GM23338 (cell line): ENCODE data around the gene SYNE2. TPM values are rescaled to one million over a fixed set of nuclear protein-coding genes. Genes with fewer than 3 reads are reported as not detected.

Experiments used
- ATAC-seq: fragments of 200-7000 bp; cut with Tn5 transposase; 3 replicates; pipeline ENCODE4 v1.9.1; 2020
- DNase-seq: peaks from one replicate; pipeline ENCODE4 v3.0.0-alpha.2; 2015; ENCODE audit warnings: low spot score
- H2AFZ ChIP-seq: fragments of 200-600 bp; sonication (generic); 2 replicates; pipeline ENCODE4 v1.8.0; 2016; ENCODE audit warnings: antibody characterized with exemption, mild to moderate bottlenecking, moderate library complexity
- H3F3A ChIP-seq: fragments of 200-600 bp; sonication (generic); replicated peaks from 2 replicates; pipeline ENCODE4 v1.8.0; 2017; ENCODE audit warnings: antibody characterized with exemption, mixed run types, low read depth
- H3K27ac ChIP-seq: fragments of 200-600 bp; sonication (generic); 2 replicates; pipeline ENCODE4 v1.6.1; 2016; ENCODE audit warnings: low read depth
- H3K27me3 ChIP-seq: fragments of 200-600 bp; sonication (generic); 2 replicates; pipeline ENCODE4 v1.8.0; 2016; ENCODE audit warnings: mild to moderate bottlenecking, mixed run types, moderate library complexity; ENCODE audit not compliant: insufficient read depth
- H3K36me3 ChIP-seq: fragments of 200-600 bp; sonication (generic); 2 replicates; pipeline ENCODE4 v1.8.0; 2016; ENCODE audit warnings: mild to moderate bottlenecking; ENCODE audit not compliant: insufficient read depth
- H3K4me1 ChIP-seq: fragments of 200-600 bp; sonication (generic); 2 replicates; pipeline ENCODE4 v1.8.0; 2016; ENCODE audit warnings: mild to moderate bottlenecking, moderate library complexity; ENCODE audit not compliant: insufficient read depth
- H3K4me2 ChIP-seq: fragments of 200-600 bp; sonication (generic); 2 replicates; pipeline ENCODE4 v1.7.1; 2017; ENCODE audit warnings: mixed run types
- H3K4me3 ChIP-seq: fragments of 200-600 bp; sonication (generic); 2 replicates; pipeline ENCODE4 v1.6.1; 2016; ENCODE audit warnings: mixed run types
- H3K79me2 ChIP-seq: fragments of 200-600 bp; sonication (generic); replicated peaks from 2 replicates; pipeline ENCODE4 v1.8.0; 2017; ENCODE audit warnings: mild to moderate bottlenecking; ENCODE audit not compliant: insufficient read depth
- H3K9me2 ChIP-seq: fragments of 200-600 bp; sonication (generic); 2 replicates; pipeline ENCODE4 v1.8.0; 2017; ENCODE audit not compliant: insufficient read depth
- H4K20me1 ChIP-seq: fragments of 200-600 bp; sonication (generic); replicated peaks from 2 replicates; pipeline ENCODE4 v1.8.0; 2017; ENCODE audit warnings: mild to moderate bottlenecking; ENCODE audit not compliant: insufficient read depth
- H3K27ac Mint-ChIP-seq: 2 replicates; pipeline ENCODE4 v1.8.0; 2020; ENCODE audit warnings: inconsistent platforms, mild to moderate bottlenecking, moderate library complexity, mixed read lengths
- H3K27me3 Mint-ChIP-seq: 3 replicates; pipeline ENCODE4 v1.8.0; 2022; ENCODE audit warnings: low read depth, mild to moderate bottlenecking, moderate library complexity, mixed read lengths, inconsistent platforms; ENCODE audit not compliant: insufficient read depth, poor library complexity
- H3K36me3 Mint-ChIP-seq: 3 replicates; pipeline ENCODE4 v1.8.0; 2021; ENCODE audit warnings: low read depth, mild to moderate bottlenecking, inconsistent platforms, moderate library complexity, mixed read lengths
- H3K4me1 Mint-ChIP-seq: 3 replicates; pipeline ENCODE4 v1.8.0; 2020; ENCODE audit warnings: mild to moderate bottlenecking, inconsistent platforms, mixed read lengths
- H3K4me3 Mint-ChIP-seq: 3 replicates; pipeline ENCODE4 v1.8.0; 2021; ENCODE audit warnings: moderate library complexity, mild to moderate bottlenecking, inconsistent platforms, mixed read lengths
- H3K9me3 Mint-ChIP-seq: 3 replicates; pipeline ENCODE4 v1.8.0; 2020; ENCODE audit warnings: moderate library complexity, mild to moderate bottlenecking, inconsistent platforms, mixed read lengths
- CREB1 ChIP-seq: fragments of 250-450 bp; sonication (Bioruptor Pico); IDR thresholded peaks from 2 replicates; pipeline ENCODE4 v1.5.0; 2020; ENCODE audit warnings: low read depth, mild to moderate bottlenecking, moderate library complexity
- ETS1 ChIP-seq: IDR thresholded peaks from 2 replicates; pipeline ENCODE4 v1.6.1; 2016; ENCODE audit warnings: antibody characterized with exemption
- EZH2 ChIP-seq: fragments of 200-600 bp; sonication (generic); IDR thresholded peaks from one replicate; pipeline ENCODE4 v1.8.0; 2017; ENCODE audit warnings: antibody characterized with exemption, mild to moderate bottlenecking, low read depth; ENCODE audit not compliant: unreplicated experiment
- EZH2phosphoT487 ChIP-seq: fragments of 200-600 bp; sonication (generic); IDR thresholded peaks from one replicate; pipeline ENCODE4 v1.8.1; 2018; ENCODE audit warnings: antibody characterized with exemption; ENCODE audit not compliant: unreplicated experiment
- JUNB ChIP-seq: IDR thresholded peaks from one replicate; pipeline ENCODE4 v1.6.1; 2016; ENCODE audit warnings: antibody characterized with exemption; ENCODE audit not compliant: unreplicated experiment
- NANOG ChIP-seq: IDR thresholded peaks from 2 replicates; pipeline ENCODE4 v1.6.1; 2016; ENCODE audit warnings: antibody characterized with exemption, borderline replicate concordance
- POLR2AphosphoS5 ChIP-seq: IDR thresholded peaks from 2 replicates; pipeline ENCODE4 v1.6.1; 2016; ENCODE audit warnings: antibody characterized with exemption, low read depth
- REST ChIP-seq: IDR thresholded peaks from one replicate; pipeline ENCODE4 v1.6.1; 2018; ENCODE audit warnings: antibody characterized with exemption; ENCODE audit not compliant: unreplicated experiment
- STAT1 ChIP-seq: IDR thresholded peaks from one replicate; pipeline ENCODE4 v1.6.1; 2016; ENCODE audit warnings: antibody characterized with exemption; ENCODE audit not compliant: unreplicated experiment
- ZNF114 ChIP-seq: fragments of 250-450 bp; sonication (Bioruptor Pico); IDR thresholded peaks from 2 replicates; pipeline ENCODE4 v1.5.0; 2020; ENCODE audit warnings: mild to moderate bottlenecking, moderate library complexity
- ZNF331 ChIP-seq: fragments of 250-450 bp; sonication (Bioruptor Pico); IDR thresholded peaks from 2 replicates; pipeline ENCODE4 v1.5.0; 2020; ENCODE audit warnings: low read depth, mild to moderate bottlenecking, moderate library complexity
- ZNF462 ChIP-seq: fragments of 250-450 bp; sonication (Bioruptor Pico); IDR thresholded peaks from 2 replicates; pipeline ENCODE4 v1.5.0; 2020; ENCODE audit warnings: mild to moderate bottlenecking, moderate library complexity
- polyA plus RNA-seq: library from polyadenylated mRNA; unstranded; fragments of >200 nt; fragmentation: Nextera tagmentation; extraction: Ambion mirVana; gene quantifications from 2 replicates; pipeline ENCODE4 v1.2.1, GENCODE V29; 2016
- total RNA-seq: library from RNA; depleted of rRNA; stranded (reverse); fragments of >200 nt; shearing (Covaris generic); gene quantifications from 2 replicates; pipeline ENCODE4 v1.2.3, GENCODE V29; 2014
- TF ChIP-seq, protein P1 (sequence below), 2 experiments: fragments of 200-600 bp in 1 of 2; sonication (generic) in 1 of 2; conservative IDR thresholded peaks; 2 replicates each; pipeline versions ENCODE4 v1.5.1 to v1.6.1; 2016 to 2017; ENCODE audit warnings: antibody characterized with exemption in 2 of 2, low read depth in 2 of 2, mild to moderate bottlenecking in 2 of 2, moderate library complexity in 1 of 2

SYNE2 gene
- total and polyA plus RNA-seq, 2 experiments from 2014 or later = 34.3 to 86.5 TPM

DNA sequence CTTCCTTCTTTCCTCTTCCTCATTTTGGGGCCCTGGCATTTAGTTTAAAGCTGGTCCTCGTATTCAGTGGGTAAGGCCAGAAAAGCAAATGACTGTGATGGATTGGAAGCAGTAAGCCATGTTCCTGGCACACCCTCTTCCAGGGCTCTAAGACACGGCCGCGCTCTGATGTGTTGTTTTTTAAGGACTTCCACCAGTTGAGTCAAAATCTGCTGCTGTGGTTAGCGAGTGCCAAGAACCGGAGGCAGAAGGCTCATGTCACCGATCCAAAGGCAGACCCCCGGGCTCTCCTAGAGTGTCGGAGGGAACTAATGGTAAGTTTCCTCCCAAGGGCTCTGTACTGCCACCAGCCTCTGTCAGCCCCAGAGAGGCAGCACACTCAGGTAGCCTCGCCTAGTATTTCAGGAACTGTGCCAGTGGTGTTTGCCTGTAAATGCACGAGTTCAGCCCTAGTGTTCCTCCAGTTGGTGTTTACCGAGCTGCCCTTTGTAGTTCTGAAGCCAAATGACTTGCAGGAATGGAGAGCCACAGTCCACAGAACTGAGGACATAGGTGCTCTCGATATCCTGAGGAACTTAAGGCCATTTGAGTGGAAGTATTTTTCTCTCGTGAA, 368.7 kb downstream of the SYNE2 start:
- H3K4me3 ChIP-seq = no peak overlapping the region
- H3K9me2 ChIP-seq = no peaks in the 10 kb centered on the region
- Mint-ChIP-seq H3K4me3 (no peak overlapping the region), H3K9me3 (no peaks in the 10 kb centered on the region), H3K27ac (peak overlapping the region; percentile 16; the same call in 1 of the 2 replicates), H3K27me3 (no peaks in the 10 kb centered on the region), H3K36me3 (peaks cover 67% of the 10 kb centered on the region), H3K4me1 (no peaks in the 10 kb centered on the region)
- no peak overlapping the region for H2AFZ ChIP-seq
- peaks cover 30% of the 10 kb centered on the region for H3K36me3 ChIP-seq
- H3K4me2 ChIP-seq = no peak overlapping the region
- ATAC-seq (no peak), DNase-seq (no peak)
- TF ChIP-seq ZNF462 (CRISPR knock-in tag) (no peak), STAT1 (no peak), ZNF331 (no peak), REST (no peak), EZH2phosphoT487 (no peak), EZH2 (no peak), NANOG (no peak), CREB1 (CRISPR knock-in tag) (no peak), JUNB (no peak), ZNF114 (no peak), POLR2AphosphoS5 (no peak), ETS1 (no peak)
- TF ChIP-seq, protein P1, sequence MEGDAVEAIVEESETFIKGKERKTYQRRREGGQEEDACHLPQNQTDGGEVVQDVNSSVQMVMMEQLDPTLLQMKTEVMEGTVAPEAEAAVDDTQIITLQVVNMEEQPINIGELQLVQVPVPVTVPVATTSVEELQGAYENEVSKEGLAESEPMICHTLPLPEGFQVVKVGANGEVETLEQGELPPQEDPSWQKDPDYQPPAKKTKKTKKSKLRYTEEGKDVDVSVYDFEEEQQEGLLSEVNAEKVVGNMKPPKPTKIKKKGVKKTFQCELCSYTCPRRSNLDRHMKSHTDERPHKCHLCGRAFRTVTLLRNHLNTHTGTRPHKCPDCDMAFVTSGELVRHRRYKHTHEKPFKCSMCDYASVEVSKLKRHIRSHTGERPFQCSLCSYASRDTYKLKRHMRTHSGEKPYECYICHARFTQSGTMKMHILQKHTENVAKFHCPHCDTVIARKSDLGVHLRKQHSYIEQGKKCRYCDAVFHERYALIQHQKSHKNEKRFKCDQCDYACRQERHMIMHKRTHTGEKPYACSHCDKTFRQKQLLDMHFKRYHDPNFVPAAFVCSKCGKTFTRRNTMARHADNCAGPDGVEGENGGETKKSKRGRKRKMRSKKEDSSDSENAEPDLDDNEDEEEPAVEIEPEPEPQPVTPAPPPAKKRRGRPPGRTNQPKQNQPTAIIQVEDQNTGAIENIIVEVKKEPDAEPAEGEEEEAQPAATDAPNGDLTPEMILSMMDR (conservative IDR thresholded peaks at IDR 0.05; ENCODE audit: low read depth in 2 of 2) = no peak
- H3K79me2 ChIP-seq = no peaks in the 10 kb centered on the region
- no peak overlapping the region for H3K27ac ChIP-seq
- H4K20me1 ChIP-seq = no peaks in the 10 kb centered on the region; the same call in 1 of the 2 replicates
- no peaks in the 10 kb centered on the region for H3K4me1 ChIP-seq
- H3K27me3 ChIP-seq = no peaks in the 10 kb centered on the region
- 0 out of 2 replicates have a peak, but pooled peaks cover 2% of the 10 kb centered on the region for H3F3A ChIP-seq
